Activated CD4-positive, alpha-beta T cell treated with anti-CD3 and anti-CD28 coated beads, Interleukin-2, Interleukin-4, amounts not matched to agents 100 ng/mL and 50 ng/mL, durations not matched to agents 16 hours and 8 hours (primary cell): ENCODE results near the gene CHGA.

Experiments used
- DNase-seq: peaks from one replicate; pipeline ENCODE4 v3.0.0-alpha.2; 2020; ENCODE audit warnings: low spot score

CHGA gene

GRCh38 chr14:92984082-92984788 is 61.3 kb downstream of the CHGA start:
- DNase-seq = no peak
